A673 (cell line): ENCODE data around the gene SLC44A3. TPM values are rescaled to one million over a fixed set of nuclear protein-coding genes. Genes with fewer than 3 reads are reported as not detected.
A peak's percentile ranks its signal among the peaks of the same experiment; 100 is the strongest.

Source experiments
- BruUV-seq: library from RNA; stranded (reverse); fragments of 400-500 nt; replicated peaks from 2 replicates; lab custom pipeline; 2021; lab: Mats Ljungman, UMichigan
- CTCF ChIA-PET: fragments of 300-600 bp; sonication (Branson Sonifier 250); formaldehyde crosslinking; loops from one replicate; lab custom pipeline; 2022; ENCODE audit warnings: antibody characterized with exemption; lab: Charles Lee
- POLR2A ChIA-PET: fragments of 300-600 bp; sonication (Branson Sonifier 250); formaldehyde crosslinking; loops from one replicate; lab custom pipeline; 2022; ENCODE audit warnings: antibody characterized with exemption; ENCODE audit not compliant: low non-redundant PET; lab: Charles Lee
- DNase-seq: peaks from one replicate; pipeline ENCODE4 v3.0.0-alpha.2; 2015; ENCODE audit warnings: low spot score
- H3K27ac ChIP-seq: fragments of 200-600 bp; sonication (generic); 2 replicates; pipeline ENCODE4 v1.5.1; 2016; ENCODE audit warnings: mixed run types, low read depth, mild to moderate bottlenecking, mixed read lengths, antibody characterized with exemption, low read length; ENCODE audit not compliant: poor library complexity, severe bottlenecking
- H3K27me3 ChIP-seq: fragments of 200-600 bp; sonication (generic); replicated peaks from 2 replicates; pipeline ENCODE4 v1.6.1; 2017; ENCODE audit warnings: mixed run types, low read depth, mild to moderate bottlenecking, mixed read lengths, antibody characterized with exemption, low read length; ENCODE audit not compliant: insufficient read depth, poor library complexity
- H3K36me3 ChIP-seq: fragments of 200-600 bp; sonication (generic); 2 replicates; pipeline ENCODE4 v1.6.1; 2016; ENCODE audit warnings: mixed run types, mild to moderate bottlenecking, mixed read lengths, antibody characterized with exemption, low read length; ENCODE audit not compliant: insufficient read depth, poor library complexity, severe bottlenecking
- H3K4me1 ChIP-seq: fragments of 200-600 bp; sonication (generic); 2 replicates; pipeline ENCODE4 v1.6.1; 2017; ENCODE audit warnings: mixed run types, mild to moderate bottlenecking, mixed read lengths, antibody characterized with exemption, low read length; ENCODE audit not compliant: insufficient read depth, poor library complexity, severe bottlenecking
- H3K4me3 ChIP-seq: fragments of 200-600 bp; sonication (generic); 2 replicates; pipeline ENCODE4 v1.5.1; 2016; ENCODE audit warnings: low read depth, mixed run types, mild to moderate bottlenecking, mixed read lengths, low read length; ENCODE audit not compliant: poor library complexity, severe bottlenecking
- H3K9me3 ChIP-seq: fragments of 200-600 bp; sonication (generic); 2 replicates; pipeline ENCODE4 v1.6.1; 2016; ENCODE audit warnings: mixed run types, low read depth, mild to moderate bottlenecking, mixed read lengths, antibody characterized with exemption, low read length; ENCODE audit not compliant: poor library complexity, severe bottlenecking
- CTCF ChIP-seq: fragments of 300-800, 200-600 bp; sonication (generic); conservative IDR thresholded peaks from 2 replicates; pipeline ENCODE4 v1.5.1; 2017; ENCODE audit warnings: low read depth, mild to moderate bottlenecking, antibody characterized with exemption, low read length, moderate library complexity, mixed read lengths
- EZH2 ChIP-seq: fragments of 200-600 bp; sonication (generic); IDR thresholded peaks from 2 replicates; pipeline ENCODE4 v1.6.1; 2017; ENCODE audit warnings: borderline replicate concordance, low read depth, mild to moderate bottlenecking, mixed read lengths, antibody characterized with exemption, low read length; ENCODE audit not compliant: poor library complexity, severe bottlenecking
- intact Hi-C: fragments of 100-400 bp; cut with micrococcal nuclease; formaldehyde crosslinking; loops from one replicate; pipeline ENCODE4 v1.10.0; 2022; ENCODE audit not compliant: unreplicated experiment
- total RNA-seq: library from RNA; stranded (reverse); gene quantifications from 2 replicates; pipeline ENCODE4 v1.2.3, GENCODE V29; 2021

The SLC44A3 gene
- total RNA-seq, 1 experiment from 2014 or later: not detected

GRCh38 chr1:94863919-94864318, 43.8 kb downstream of the SLC44A3 start:
- CTCF ChIA-PET: interaction anchor here (1.0 to 1.8 kb wide), 3 partner anchors 10 to 179 kb away, joined by 3 to 10 read pairs (median 8); no protein-coding TSS in a partner anchor
- H3K36me3 ChIP-seq: no peaks in the 10 kb centered on the region
- DNase-seq: peak; percentile 22
- H3K27me3 ChIP-seq: no peaks in the 10 kb centered on the region
- H3K9me3 ChIP-seq: no peaks in the 10 kb centered on the region
- TF ChIP-seq EZH2: no peak
- no peak for TF ChIP-seq CTCF
- intact Hi-C loops: no loop called here
- H3K4me3 ChIP-seq: no peak overlapping the region
- POLR2A ChIA-PET: no interaction called here
- no TSS peak for BruUV-seq
- H3K4me1 ChIP-seq: peaks cover 6% of the 10 kb centered on the region
- no peak overlapping the region for H3K27ac ChIP-seq

- Histone ChIP-seq H3K27ac (no peak overlapping the region), H3K36me3 (no peaks in the 10 kb centered on the region), H3K9me3 (no peaks in the 10 kb centered on the region), H3K27me3 (no peaks in the 10 kb centered on the region), H3K4me1 (peaks cover 6% of the 10 kb centered on the region), H3K4me3 (no peak overlapping the region)
- POLR2A ChIA-PET: no interaction called here
- intact Hi-C loops: no loop called here
- no peak for TF ChIP-seq EZH2
- no peak for TF ChIP-seq CTCF
- DNase-seq: no peak
- no TSS peak for BruUV-seq
- CTCF ChIA-PET: interaction anchor here (1.8 kb wide), 1 partner anchor 179 kb away, joined by 8 read pairs; no protein-coding TSS in a partner anchor
Observed at GRCh38 chr1:94864821-94865220, 44.7 kb downstream of the SLC44A3 start.

GRCh38 chr1:94865360-94865759, 45.2 kb downstream of the SLC44A3 start:
- H3K9me3 ChIP-seq: no peaks in the 10 kb centered on the region
- H3K27ac ChIP-seq: no peak overlapping the region
- peaks cover 6% of the 10 kb centered on the region for H3K4me1 ChIP-seq
- H3K36me3 ChIP-seq: no peaks in the 10 kb centered on the region
- no TSS peak for BruUV-seq
- no peak overlapping the region for H3K4me3 ChIP-seq
- DNase-seq: no peak
- intact Hi-C loops: no loop called here
- ChIA-PET POLR2A (no interaction called here), CTCF (no interaction called here)
- TF ChIP-seq CTCF: no peak
- no peak for TF ChIP-seq EZH2
- no peaks in the 10 kb centered on the region for H3K27me3 ChIP-seq
